SK-N-MC (cell line): ENCODE results near the gene CDC14A.

Experiments
- EZH2 ChIP-seq: fragments of 200-600 bp; sonication (generic); IDR thresholded peaks from one replicate; pipeline ENCODE4 v1.6.1; 2017; ENCODE audit warnings: antibody characterized with exemption
- FOXP2 ChIP-seq: optimal IDR thresholded peaks from 2 replicates; pipeline ENCODE3; 2011; ENCODE audit warnings: mild to moderate bottlenecking, moderate library complexity; ENCODE audit not compliant: insufficient read depth; ENCODE audit errors: extremely low read length, control extremely low read depth
- POLR2AphosphoS5 ChIP-seq: IDR thresholded peaks from 2 replicates; pipeline ENCODE4 v1.6.1; 2012; ENCODE audit warnings: mild to moderate bottlenecking, low read depth, low read length, borderline replicate concordance

- TF ChIP-seq POLR2AphosphoS5 (no peak), EZH2 (no peak), FOXP2 (no peak)
Observed at GRCh38 chr1:100414693-100415497, 62.6 kb downstream of the CDC14A start.
